Kidney tubule cell (primary cell): Measurements from ENCODE around the gene DAD1.
"Not testable (repeated sequence)": the region's sequence is repeated elsewhere in the genome, so short reads cannot be mapped to it uniquely, and the experiment has no call there.

Source experiments
- DNase-seq: peaks from one replicate; pipeline ENCODE4 v3.0.0-alpha.2; 2018; ENCODE audit warnings: low spot score

Gene DAD1

GRCh38 chr14:22567437-22567836 is 21.6 kb downstream of the DAD1 start:
- DNase-seq = no peak

GRCh38 chr14:22566845-22567244 is 22.2 kb downstream of the DAD1 start:
- peak; percentile 37 for DNase-seq

GRCh38 chr14:22566266-22566665 is 22.8 kb downstream of the DAD1 start:
- not testable (repeated sequence) for DNase-seq

- peak; percentile 44 for DNase-seq
Measured at GRCh38 chr14:22565391-22565945, 23.6 kb downstream of the DAD1 start.

GRCh38 chr14:22564463-22564862 is 24.6 kb downstream of the DAD1 start:
- no peak for DNase-seq

- no peak for DNase-seq
Measured at GRCh38 chr14:22563987-22564386, 25.0 kb downstream of the DAD1 start.

- DNase-seq = no peak
Measured at GRCh38 chr14:22561661-22562579, 27.1 kb downstream of the DAD1 start.

- no peak for DNase-seq
Measured at GRCh38 chr14:22561366-22561660, 27.7 kb downstream of the DAD1 start.

- DNase-seq = no peak
Measured at GRCh38 chr14:22560662-22561365, 28.2 kb downstream of the DAD1 start.

GRCh38 chr14:22559041-22559440 is 30.0 kb downstream of the DAD1 start:
- no peak for DNase-seq

GRCh38 chr14:22558221-22558913 is 30.7 kb downstream of the DAD1 start:
- DNase-seq = no peak

- DNase-seq = no peak
Measured at GRCh38 chr14:22557846-22558220, 31.2 kb downstream of the DAD1 start.

GRCh38 chr14:22556990-22557623 is 31.9 kb downstream of the DAD1 start:
- DNase-seq = peak; percentile 80

GRCh38 chr14:22556021-22556989 is 32.7 kb downstream of the DAD1 start:
- peak; percentile 94 for DNase-seq

- DNase-seq = peak; percentile 79
Measured at GRCh38 chr14:22555384-22556011, 33.5 kb downstream of the DAD1 start.

- DNase-seq = no peak
Measured at GRCh38 chr14:22554498-22555383, 34.3 kb downstream of the DAD1 start.

GRCh38 chr14:22553861-22554497 is 35.0 kb downstream of the DAD1 start:
- DNase-seq = not testable (repeated sequence)

GRCh38 chr14:22553445-22553844 is 35.6 kb downstream of the DAD1 start:
- DNase-seq = no peak

GRCh38 chr14:22552827-22553076 is 36.3 kb downstream of the DAD1 start:
- DNase-seq = no peak
